Left lung (tissue), 10 donors: ENCODE results near the gene PPP6R1. TPM values are rescaled to one million over a fixed set of nuclear protein-coding genes. Genes with fewer than 3 reads are reported as not detected.
A peak's percentile ranks its signal among the peaks of the same experiment; 100 is the strongest.

Experiments used
- ATAC-seq: fragments of 200-7000 bp; cut with Tn5 transposase; one replicate; pipeline ENCODE4 v1.9.1; 2020; ENCODE audit warnings: moderate library complexity
- DNase-seq, 4 donors: peaks; one replicate each; pipeline ENCODE4 v3.0.0-alpha.2; 2013 to 2020
- H3K27ac ChIP-seq, 2 donors: fragments of 200-600 bp; sonication (generic) in 1 of 2; one replicate each; pipeline versions ENCODE4 v1.5.0 to v1.8.0; 2020 to 2021
- H3K27me3 ChIP-seq, 2 donors: fragments of 200-600 bp; sonication (generic) in 1 of 2; one replicate each; pipeline versions ENCODE4 v1.5.0 to v1.8.0; 2020 to 2021
- H3K36me3 ChIP-seq, 2 donors: fragments of 200-600 bp; sonication (generic) in 1 of 2; one replicate each; pipeline versions ENCODE4 v1.5.0 to v1.8.0; 2020 to 2021
- H3K4me1 ChIP-seq, 2 donors: fragments of 200-600 bp; one replicate each; pipeline ENCODE4 v1.8.0; 2021
- H3K4me3 ChIP-seq, 2 donors: fragments of 200-600 bp; sonication (generic) in 1 of 2; one replicate each; pipeline versions ENCODE4 v1.5.0 to v1.8.0; 2020 to 2021; ENCODE audit warnings: mild to moderate bottlenecking in 1 of 2
- H3K9me3 ChIP-seq, 2 donors: fragments of 200-600 bp; sonication (generic) in 1 of 2; one replicate each; pipeline versions ENCODE4 v1.5.0 to v1.8.0; 2020 to 2021
- CTCF ChIP-seq, 2 donors: fragments of 200-600 bp; sonication (generic) in 1 of 2; IDR thresholded peaks; one replicate each; pipeline versions ENCODE4 v1.5.0 to v1.8.0; 2021; ENCODE audit warnings: antibody characterized with exemption in 2 of 2
- intact Hi-C, 2 donors: fragments of 100-400 bp; cut with DNase I; formaldehyde crosslinking; loops; one replicate each; pipeline versions ENCODE4 v1.11.2 to v1.14.2; 2022
- polyA plus RNA-seq, 6 donors: library from polyadenylated mRNA; unstranded; fragments of 120-200 nt; gene quantifications; one replicate each; pipeline ENCODE4 v1.2.1, GENCODE V29; 2013; ENCODE audit not compliant: insufficient read length in 6 of 6
- total RNA-seq, 2 donors: library from RNA; stranded (reverse); fragmentation: NEBNext Ultra II Directional; extraction: Animal tissue kit (Norgen Biotek cat#: 25700); gene quantifications; one replicate each; pipeline ENCODE4 v1.2.1, GENCODE V29; 2021
- donor health status: DM: no; HTN: yes; CAD: no.
- donor health status: DM: no; HTN: no; CAD: no.

Gene PPP6R1
- total and polyA plus RNA-seq, 8 donors, result 33.4 to 81.8 (median 41.8) TPM

- H3K9me3 ChIP-seq, result no peaks in the 10 kb centered on the region
- no peaks in the 10 kb centered on the region for H3K27me3 ChIP-seq
- peaks cover 0 to 50% of the 10 kb centered on the region in 2 donors for H3K4me1 ChIP-seq
- peaks cover 0 to 55% of the 10 kb centered on the region in 2 donors for H3K36me3 ChIP-seq
- no peak overlapping the region for H3K27ac ChIP-seq
- intact Hi-C loops, result no loop called here
- DNase-seq, result peak in 1 of 4 donors; percentile 76
- peak; percentile 84 for ATAC-seq
- TF ChIP-seq CTCF (IDR thresholded peaks at IDR 0.05), result no peak
- no peak overlapping the region for H3K4me3 ChIP-seq
Observed at GRCh38 chr19:55247621-55248099, 11.2 kb downstream of the PPP6R1 start.

GRCh38 chr19:55246462-55247451 lies 12.1 kb downstream of the PPP6R1 start:
- Histone ChIP-seq H3K4me1 (peaks cover 0 to 41% of the 10 kb centered on the region in 2 donors), H3K4me3 (no peak overlapping the region), H3K27ac (no peak overlapping the region), H3K9me3 (no peaks in the 10 kb centered on the region), H3K36me3 (peaks cover 0 to 64% of the 10 kb centered on the region in 2 donors), H3K27me3 (no peaks in the 10 kb centered on the region)
- DNase-seq (peak in 1 of 4 donors; percentile 76), ATAC-seq (no peak)
- intact Hi-C loops, result no loop called here
- TF ChIP-seq CTCF (IDR thresholded peaks at IDR 0.05), result no peak

- intact Hi-C loops, result no loop called here
- no peaks in the 10 kb centered on the region for H3K9me3 ChIP-seq
- DNase-seq (peak in 1 of 4 donors; percentile 57), ATAC-seq (no peak)
- peaks cover 0 to 77% of the 10 kb centered on the region in 2 donors for H3K36me3 ChIP-seq
- no peak overlapping the region for H3K4me3 ChIP-seq
- H3K4me1 ChIP-seq, result peaks cover 0 to 27% of the 10 kb centered on the region in 2 donors
- H3K27me3 ChIP-seq, result no peaks in the 10 kb centered on the region
- TF ChIP-seq CTCF (IDR thresholded peaks at IDR 0.05), result no peak
- no peak overlapping the region for H3K27ac ChIP-seq
Observed at GRCh38 chr19:55245236-55245904, 13.4 kb downstream of the PPP6R1 start.

GRCh38 chr19:55244004-55244680 lies 14.7 kb downstream of the PPP6R1 start:
- Histone ChIP-seq H3K27me3 (no peaks in the 10 kb centered on the region), H3K4me3 (no peak overlapping the region), H3K4me1 (peaks cover 0 to 15% of the 10 kb centered on the region in 2 donors), H3K27ac (no peak overlapping the region), H3K36me3 (peaks cover 0 to 83% of the 10 kb centered on the region in 2 donors), H3K9me3 (no peaks in the 10 kb centered on the region)
- DNase-seq (peak in 1 of 4 donors; percentile 56), ATAC-seq (no peak)
- TF ChIP-seq CTCF (IDR thresholded peaks at IDR 0.05), result no peak
- intact Hi-C loops, result no loop called here
